GM18519 (cell line): ENCODE results near the gene ENTHD1.

Source experiments
- ATAC-seq: cut with Tn5 transposase; IDR thresholded peaks from one replicate; pipeline ENCODE4 v1.9.1; 2021; ENCODE audit warnings: mild to moderate bottlenecking, moderate library complexity; ENCODE audit not compliant: unreplicated experiment, low FRiP score

Gene ENTHD1

DNA sequence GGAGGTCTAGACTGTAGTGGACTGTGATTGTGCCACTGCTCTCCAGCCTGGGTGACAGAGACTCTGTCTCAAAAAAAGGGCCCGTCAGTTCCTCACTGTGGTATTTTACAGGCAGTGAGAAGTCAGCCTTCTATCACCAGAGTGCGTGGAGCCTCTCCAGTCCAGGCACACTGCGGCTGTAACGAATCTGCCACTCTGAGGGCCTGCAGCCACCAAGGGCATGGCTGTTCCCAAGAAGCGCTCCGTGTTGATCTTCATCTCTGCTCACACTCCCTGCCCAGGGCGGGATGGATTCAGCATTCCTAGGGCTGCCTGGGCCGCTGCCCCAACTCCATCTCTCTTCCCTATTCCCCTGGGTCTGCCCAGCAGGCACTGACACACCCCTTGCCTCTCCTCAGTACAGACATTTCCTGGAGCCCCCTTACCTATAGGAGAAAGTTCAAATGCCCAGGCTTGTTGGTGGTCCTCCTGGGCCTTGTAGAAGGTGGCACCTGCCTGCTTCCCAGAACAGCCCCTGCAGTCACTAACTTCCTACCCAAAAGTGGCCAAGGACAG is 174.6 kb downstream of the ENTHD1 start:
- ATAC-seq: no peak

DNA sequence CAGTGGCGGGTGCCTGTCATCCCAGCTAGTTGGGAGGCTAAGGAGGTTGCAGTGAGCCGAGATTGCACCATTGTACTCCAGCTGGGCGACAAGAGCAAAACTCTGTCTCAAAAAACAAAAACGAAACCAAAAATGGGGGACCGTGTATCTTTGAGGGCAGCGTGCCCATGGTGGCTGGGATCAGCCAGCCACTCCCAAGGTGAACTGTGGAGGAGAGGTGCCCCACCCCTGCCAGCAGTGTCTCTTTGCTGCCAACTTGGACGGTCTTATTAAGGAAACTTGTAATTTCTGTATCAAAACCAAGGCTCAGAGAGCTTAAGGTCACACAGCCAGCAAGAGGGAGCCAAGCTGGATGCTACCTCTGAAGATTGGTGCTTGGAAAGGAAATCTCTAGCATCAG is 175.4 kb downstream of the ENTHD1 start:
- no peak for ATAC-seq

DNA sequence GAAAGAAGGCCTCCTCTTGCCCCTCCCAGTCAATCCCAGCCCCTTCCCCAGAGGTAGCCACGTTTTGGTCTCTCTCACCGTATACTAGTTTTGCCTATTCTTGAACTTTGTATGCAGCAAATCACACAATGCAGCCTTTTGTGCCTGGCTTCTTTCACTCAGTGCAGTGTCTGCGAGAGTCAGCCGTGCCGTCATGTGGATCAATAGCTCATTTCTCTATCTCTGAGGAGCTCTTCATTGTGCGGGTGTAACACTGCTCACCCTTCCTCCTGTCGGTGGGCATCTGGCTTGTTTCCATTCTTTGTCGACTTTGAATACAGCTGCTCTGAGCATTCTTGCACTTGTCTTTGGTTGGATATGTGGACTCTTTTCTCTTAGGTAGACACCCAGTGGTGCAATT is 176.5 kb downstream of the ENTHD1 start:
- no peak for ATAC-seq

GRCh38 chr22:39716534-39716933 is 177.0 kb downstream of the ENTHD1 start:
- no peak for ATAC-seq

- ATAC-seq: no peak
Measured at GRCh38 chr22:39715778-39716495, 177.6 kb downstream of the ENTHD1 start.

GRCh38 chr22:39714321-39714720 is 179.2 kb downstream of the ENTHD1 start:
- ATAC-seq: no peak

GRCh38 chr22:39713799-39714290 is 179.7 kb downstream of the ENTHD1 start:
- ATAC-seq: no peak

DNA sequence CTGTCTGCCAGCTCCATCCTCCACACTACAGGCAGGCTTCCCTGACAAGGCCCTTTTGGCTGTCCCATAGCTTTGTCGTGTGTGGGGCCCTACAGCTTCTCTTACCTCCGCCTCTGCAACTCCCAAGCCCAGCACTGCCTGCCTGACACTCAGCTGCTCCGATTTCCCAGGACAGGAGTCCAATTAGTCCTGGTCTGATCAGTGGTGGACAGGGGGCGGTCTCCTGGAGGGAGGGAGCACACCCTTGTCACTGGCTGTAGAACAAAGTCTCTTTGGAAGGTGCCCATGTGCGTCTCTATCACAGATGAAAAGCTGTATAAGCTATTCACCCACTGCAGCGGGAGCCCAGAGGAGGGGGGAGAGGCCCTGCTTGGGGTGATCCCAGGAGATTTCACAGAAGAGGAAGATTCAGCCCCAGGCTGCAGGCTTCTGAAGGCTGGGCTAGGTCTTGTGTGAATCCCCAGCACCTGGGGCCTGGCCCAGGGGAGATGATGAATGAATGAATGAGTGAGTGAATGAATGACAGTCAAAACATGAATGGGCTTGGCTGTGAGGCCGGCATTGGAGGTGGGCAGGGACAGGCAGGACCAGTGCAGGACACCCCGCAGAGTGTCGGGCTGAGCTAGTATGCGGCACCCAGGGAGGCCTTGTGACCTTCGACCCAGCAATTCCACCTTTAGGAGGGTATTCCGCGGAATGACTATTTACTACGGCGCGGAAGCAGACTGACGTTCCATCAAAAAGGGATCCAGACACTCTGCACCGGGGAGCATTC is 180.6 kb downstream of the ENTHD1 start:
- no peak for ATAC-seq

DNA sequence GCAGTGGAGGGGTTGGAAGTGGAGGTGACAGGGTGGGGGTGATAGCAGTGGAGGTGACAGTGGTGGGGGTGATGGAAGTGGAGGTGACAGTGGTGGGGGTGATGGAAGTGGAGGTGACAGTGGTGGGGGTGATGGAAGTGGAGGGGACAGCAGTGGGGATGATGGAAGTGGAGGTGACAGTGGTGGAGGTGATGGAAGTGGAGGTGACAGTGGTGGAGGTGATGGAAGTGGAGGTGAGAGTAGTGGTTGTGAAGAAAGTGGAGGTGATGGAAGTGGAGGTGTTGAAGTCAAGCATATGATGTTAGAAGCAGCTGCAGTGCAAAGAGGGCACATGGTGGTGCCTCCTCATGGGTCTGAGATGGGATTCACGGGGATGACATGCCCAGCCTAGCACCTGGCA is 181.5 kb downstream of the ENTHD1 start:
- no peak for ATAC-seq

GRCh38 chr22:39710380-39711150 is 183.0 kb downstream of the ENTHD1 start:
- ATAC-seq: no peak

- no peak for ATAC-seq
Measured at GRCh38 chr22:39707816-39708215, 185.7 kb downstream of the ENTHD1 start.

- ATAC-seq: no peak
Measured at GRCh38 chr22:39707351-39707750, 186.2 kb downstream of the ENTHD1 start.

DNA sequence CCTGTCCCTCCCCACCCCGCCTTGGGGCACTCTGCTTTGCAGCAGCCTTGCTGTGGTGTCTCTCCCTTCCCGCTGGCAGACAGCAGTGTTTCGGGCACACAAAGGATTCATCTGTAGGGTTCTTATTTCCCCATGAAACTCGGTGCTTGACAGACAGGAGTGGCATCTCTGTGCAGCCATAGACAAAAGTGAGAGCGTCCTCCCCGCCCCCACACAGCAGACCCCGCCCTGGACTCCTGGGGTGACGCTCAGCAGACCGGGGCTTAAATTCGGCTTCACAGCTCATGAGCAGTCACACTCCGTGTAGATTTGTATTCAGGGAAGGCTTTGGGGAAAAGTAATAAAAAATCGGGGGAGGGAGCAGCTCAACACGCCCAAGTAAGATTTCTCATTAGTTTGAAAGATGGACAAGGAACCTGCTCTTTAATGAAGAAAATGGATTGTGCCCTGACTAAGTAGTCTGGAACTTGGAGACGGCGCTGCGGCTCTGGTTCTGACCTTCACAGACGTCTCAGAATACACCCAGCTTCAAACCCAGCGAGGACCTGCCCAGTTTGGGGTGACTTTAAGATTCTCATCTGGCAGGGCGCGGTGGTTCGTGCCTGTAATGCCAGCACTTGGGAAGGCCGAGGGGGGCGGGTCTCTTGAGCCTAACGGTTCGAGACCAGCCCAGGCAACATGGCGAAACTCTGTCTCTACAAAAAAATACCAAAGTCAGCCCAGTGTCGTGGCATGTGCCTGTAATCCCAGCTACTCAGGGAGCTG is 187.0 kb downstream of the ENTHD1 start:
- ATAC-seq: no peak

DNA sequence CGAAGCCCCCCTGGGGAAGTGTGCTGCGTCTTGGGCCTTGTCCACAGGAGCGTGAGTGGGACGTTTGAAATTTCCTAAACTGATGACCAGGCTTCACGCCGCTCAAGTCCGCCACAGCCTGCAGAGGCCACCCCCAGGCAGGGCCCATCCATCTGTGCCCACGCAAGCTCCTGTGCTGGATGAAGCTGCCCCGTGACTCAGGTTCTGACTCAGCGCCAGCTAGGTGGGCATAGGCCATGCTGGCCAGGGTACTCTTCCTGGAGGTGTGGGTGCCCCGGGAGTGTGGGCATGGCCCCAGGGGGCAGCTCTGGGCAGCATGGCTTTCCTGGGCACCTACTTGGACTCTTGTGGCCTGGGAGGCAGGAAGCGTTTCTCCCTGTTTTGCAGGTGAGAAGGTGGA is 188.2 kb downstream of the ENTHD1 start:
- ATAC-seq: no peak

- ATAC-seq: no peak
Measured at GRCh38 chr22:39703928-39704639, 189.5 kb downstream of the ENTHD1 start.

DNA sequence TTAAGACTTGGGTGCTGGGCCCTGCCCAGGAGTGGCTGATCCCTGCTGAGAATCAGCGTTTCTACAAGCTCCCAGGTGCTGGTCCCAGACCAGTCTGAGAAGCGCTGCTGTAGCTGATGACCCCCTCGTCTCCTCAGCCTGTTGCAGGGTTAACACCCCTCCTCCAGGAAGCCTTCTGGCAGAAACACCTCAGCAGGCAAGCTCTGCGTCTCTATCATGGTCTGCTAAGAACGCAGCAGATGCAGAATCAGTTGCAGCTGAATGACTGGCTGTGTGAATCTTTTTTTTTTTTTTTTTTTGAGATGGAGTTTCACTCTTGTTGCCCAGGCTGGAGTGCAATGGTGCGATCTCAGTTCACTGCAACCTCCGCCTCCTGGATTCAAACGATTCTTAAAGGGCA is 190.5 kb downstream of the ENTHD1 start:
- no peak for ATAC-seq

DNA sequence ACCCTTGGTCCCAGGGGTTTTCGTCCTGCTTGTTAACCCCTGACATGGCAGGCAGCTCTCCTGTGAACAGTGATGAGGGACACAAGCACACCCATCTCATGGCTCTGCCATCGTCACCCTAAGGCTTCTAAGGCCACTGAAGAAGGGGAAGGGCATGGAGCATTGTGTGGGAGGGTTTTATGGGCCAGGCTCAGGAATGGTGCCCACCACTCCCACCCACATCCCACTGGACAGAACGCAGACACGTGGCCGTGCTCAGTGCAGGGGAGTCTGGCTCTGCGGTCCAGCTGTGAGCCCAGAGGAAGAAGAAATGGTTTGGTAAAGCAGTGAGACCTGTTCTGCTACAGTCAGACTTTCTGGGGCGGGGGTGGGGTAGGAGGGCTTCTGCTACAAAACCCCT is 193.0 kb downstream of the ENTHD1 start:
- ATAC-seq: no peak

GRCh38 chr22:39699631-39700360 is 193.8 kb downstream of the ENTHD1 start:
- no peak for ATAC-seq
